Activated CD4-positive, alpha-beta T cell treated with anti-CD3 and anti-CD28 coated beads, Interleukin-10, Interleukin-2, amounts not matched to agents 100 ng/mL and 50 ng/mL, durations not matched to agents 16 hours and 8 hours (primary cell): ENCODE data around the gene RNLS.

Experiments used
- DNase-seq: peaks from one replicate; pipeline ENCODE4 v3.0.0-alpha.2; 2020

The RNLS gene

DNA sequence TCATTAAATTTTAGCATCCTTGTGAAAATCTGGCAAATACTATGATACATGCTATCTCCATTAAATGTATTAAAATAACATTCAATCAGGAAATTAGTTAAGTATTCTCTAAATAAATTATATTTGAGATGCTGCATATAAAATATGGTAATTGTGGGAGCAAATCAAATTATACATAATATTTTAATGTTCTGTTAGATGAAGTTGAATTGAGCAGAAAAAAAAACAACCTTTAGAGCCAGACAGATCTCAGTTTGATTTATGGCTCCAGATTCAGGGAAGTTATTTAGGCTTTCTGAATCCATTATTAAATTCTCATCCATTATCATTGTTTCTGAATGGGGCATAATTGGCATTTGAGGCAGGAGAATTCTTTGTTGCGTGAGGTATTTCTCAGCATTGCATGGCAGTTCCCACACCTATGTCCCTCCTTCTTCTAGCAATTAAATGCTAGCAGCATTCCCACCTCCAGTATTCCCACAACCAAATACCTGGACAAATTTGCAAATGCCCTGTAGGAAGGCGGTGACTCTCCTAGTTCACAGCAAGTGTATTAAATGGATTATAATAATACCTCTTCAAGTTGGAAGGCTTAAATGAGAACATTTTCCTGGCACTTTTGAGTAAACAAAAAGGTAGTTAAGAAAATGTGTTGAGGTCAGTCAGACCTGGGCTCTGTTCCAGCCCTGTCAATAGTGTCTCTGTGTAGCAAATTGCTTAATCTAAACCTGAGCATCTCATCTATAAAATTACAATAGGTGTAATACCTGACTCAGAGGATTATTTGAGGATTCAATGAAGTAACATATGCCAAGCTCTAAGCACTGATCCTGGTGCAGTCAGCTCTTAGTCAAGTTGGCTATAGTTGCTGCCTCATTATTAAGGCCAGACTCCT lies 108.9 kb downstream of the RNLS start:
- DNase-seq: no peak

- no peak for DNase-seq
These were observed 110.6 kb downstream of the RNLS start for GRCh38 chr10:88472540-88472939.

DNA sequence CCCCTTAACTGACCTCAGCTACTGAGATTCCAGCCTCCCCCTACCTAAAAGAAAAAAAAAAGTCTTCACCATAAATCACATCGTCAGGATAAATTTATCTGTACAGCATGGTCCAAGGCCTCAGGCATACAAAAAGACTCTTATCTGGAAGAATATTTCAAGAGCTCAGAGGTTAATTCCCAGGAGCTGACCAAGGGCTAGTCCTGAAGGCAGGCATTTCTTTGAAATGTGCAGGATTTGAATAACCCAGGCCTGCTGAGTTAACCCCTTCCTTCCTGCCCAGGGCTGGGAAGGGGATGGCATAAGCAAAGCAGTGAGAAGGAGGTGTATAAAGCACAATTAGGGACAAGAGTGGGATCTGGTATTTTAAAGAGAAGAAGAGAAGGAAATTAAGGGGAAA lies 111.2 kb downstream of the RNLS start:
- no peak for DNase-seq

GRCh38 chr10:88467835-88468485 lies 115.2 kb downstream of the RNLS start:
- no peak for DNase-seq

DNA sequence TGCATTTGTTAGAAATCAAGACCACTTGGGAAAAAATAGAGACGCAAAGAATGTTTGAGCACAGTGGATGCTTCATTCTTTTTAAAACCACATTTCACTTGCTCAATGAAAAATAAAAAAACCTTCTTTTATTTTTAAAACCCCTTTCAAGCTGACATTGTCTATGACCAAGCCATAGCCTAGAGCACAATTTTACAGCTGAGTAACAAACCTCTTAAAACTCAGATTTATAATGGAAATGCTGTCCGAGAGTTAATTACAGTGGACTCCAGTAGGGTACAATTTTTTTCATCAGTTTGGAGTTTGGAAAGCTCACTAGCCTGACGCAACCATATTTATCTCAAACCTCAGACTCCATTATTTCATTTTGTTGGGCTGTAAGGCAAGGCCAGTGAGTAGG lies 116.3 kb downstream of the RNLS start:
- DNase-seq: no peak

DNA sequence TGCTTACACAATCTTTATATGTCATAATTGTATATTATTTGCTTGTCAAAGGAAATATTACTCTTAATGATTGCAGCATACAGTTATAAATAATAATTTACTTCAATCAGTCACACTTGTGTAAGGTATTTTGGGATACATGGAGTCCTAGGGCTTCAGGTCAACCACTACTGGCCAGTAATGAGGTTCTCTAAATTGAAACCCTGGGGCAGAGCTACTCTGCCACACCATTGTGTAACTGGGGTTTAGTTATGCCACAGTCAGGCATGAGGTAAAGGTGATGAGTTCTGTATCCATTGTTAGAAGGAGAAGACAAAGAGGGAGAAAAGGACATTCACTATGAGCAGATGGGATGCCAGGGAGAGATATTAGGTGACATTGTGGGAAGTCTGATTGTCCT lies 117.4 kb downstream of the RNLS start:
- DNase-seq: no peak

- no peak for DNase-seq
These were observed 119.3 kb downstream of the RNLS start for GRCh38 chr10:88463811-88464210.

GRCh38 chr10:88461426-88461825 lies 121.7 kb downstream of the RNLS start:
- DNase-seq: no peak

- no peak for DNase-seq
These were observed 123.6 kb downstream of the RNLS start for GRCh38 chr10:88459530-88459929.

DNA sequence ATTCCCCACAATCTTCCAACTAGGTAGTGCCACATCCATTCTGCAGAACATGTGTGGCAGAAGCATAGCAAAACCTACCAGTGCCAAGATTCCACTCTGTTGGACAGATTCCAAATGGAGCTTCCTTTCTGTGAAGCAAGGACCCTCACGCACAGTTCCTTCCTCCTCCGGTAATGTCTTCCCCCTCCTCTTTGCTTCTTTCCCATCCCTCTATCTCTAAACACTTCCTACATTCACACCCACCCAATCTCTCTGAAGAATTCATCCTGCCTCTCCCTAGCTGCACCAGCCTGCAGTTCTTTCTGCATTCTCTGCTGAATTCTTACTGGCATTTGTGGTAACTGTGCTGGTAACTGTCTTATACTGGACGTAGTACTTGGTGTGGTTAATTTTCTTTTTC lies 124.9 kb downstream of the RNLS start:
- no peak for DNase-seq

DNA sequence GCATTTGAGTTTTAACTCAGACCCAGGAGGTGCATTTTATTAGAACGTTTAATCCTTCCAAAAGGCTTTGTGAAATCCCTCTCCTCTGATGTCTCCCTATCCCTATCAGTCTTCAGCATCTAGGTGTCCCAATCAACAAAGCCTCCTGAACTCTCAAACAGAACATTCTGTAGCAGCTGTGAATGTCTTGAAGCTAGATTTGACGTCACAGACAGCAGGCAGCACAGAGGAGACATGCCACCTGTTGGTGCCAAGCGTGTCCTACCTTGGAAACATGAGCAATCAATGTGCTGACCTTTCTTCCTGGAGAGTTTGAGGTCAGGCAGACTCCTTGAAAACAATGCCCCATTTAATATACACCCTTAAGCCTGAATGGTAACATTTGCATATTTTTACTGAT lies 125.5 kb downstream of the RNLS start:
- DNase-seq: no peak

DNA sequence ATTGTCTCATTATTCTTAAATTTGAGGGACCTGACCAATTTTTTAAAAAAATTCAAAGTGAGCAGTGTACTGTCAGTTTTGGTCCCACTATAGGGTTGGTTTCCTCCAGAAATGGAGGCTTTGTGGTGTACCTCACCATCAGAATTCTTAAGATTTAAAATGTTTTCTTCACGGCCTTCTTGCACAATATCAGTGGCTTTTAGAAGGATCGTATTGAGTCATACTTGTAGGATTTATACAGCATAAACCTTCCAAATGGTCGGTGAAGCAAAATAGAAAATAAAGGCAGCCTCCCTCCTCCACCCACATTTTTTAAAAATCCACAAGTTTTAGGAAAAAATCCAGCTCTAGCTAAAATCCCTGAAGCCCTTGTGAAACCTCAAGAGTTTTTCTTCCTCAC lies 126.4 kb downstream of the RNLS start:
- DNase-seq: peak; percentile 43

- no peak for DNase-seq
These were observed 127.3 kb downstream of the RNLS start for GRCh38 chr10:88455831-88456230.

DNA sequence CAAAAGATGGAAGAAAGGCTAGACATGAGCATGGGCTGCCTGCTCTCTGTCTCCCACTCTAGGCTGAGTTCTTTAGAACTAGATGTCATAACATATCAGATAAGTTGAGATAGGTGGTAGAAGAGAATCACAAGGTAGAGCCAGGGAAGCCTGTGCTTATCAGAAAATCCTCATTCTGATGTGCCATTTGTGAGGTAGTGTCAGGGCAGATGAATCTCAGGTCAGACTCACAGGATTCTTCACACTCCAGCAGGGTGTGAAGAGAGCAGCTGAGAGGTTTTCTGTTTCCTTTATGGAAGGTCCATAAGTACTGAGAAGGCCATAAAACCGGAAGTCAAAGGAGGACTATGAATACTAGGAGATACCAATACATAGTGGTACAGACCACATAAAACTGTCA lies 132.9 kb downstream of the RNLS start:
- DNase-seq: no peak

DNA sequence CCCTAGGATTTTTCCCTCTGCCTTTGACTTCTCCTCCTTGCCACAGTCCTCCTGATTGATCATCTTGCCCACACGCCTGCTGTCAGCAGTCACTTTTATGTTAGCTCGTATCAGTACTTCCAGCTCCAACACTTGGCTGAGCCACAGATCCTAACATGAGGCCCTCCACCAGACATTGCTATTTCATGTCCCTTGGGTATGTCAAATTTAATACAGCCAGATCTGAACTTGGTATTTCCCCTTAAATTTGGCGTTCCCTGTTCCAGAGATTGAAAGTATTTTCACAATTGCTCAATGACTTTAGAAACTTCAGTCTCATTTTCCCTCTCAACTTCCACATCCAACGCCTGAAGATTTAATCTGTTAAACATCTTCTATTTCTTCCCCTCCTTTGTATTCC lies 140.4 kb downstream of the RNLS start:
- DNase-seq: no peak

GRCh38 chr10:88440541-88440940 lies 142.6 kb downstream of the RNLS start:
- DNase-seq: no peak

- DNase-seq: no peak
These were observed 143.2 kb downstream of the RNLS start for GRCh38 chr10:88439932-88440331.

GRCh38 chr10:88437411-88437810 lies 145.7 kb downstream of the RNLS start:
- DNase-seq: no peak

DNA sequence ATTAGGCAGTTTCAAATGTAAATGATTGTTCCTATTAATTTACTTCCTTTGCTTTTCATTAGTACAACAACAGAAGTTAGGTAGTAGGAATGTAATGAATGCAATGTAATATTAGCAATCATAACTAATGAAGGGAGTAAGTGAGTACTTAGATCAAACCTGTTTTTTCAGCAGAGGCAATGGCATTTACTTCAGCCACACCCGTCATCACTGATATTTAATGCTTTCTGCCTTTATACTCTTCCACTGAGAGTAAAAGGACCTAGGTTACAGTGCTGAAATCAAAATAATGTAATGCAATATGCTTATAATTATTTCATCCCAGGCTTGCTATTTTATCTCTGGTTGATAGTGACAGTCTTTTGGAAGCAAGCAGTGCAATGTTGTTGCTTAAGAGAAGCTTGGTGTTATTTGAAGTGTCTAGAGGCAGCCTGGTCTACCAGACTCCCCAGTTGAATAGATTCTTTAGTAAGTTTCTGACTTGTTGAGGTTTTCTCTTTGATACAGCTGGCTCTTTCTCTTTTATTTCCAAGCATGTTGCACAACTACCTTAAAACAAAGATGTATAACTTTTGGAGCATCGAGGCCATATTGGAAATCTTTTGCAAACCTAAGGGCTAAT lies 149.4 kb downstream of the RNLS start:
- no peak for DNase-seq

- no peak for DNase-seq
These were observed 152.0 kb downstream of the RNLS start for GRCh38 chr10:88431103-88431502.

DNA sequence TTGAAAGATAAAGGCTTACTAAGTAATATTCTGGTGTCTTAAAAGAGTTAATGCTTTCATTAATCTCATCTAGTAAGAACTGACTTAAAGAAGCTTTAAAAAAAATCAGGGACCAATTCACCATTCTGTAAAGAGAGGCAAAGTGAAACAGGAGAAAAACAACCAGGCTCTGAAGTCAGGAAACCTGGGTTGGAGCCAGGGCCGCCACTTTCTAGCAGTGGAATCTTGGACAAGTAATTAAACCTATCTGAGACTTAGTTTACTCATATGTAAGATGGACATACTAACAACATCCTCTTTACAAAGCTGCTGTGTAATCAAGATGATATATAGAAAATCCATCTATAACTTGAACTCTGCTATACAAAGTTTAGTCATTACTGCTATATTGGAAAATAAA lies 154.1 kb downstream of the RNLS start:
- DNase-seq: no peak

GRCh38 chr10:88428442-88428841 lies 154.7 kb downstream of the RNLS start:
- DNase-seq: no peak

DNA sequence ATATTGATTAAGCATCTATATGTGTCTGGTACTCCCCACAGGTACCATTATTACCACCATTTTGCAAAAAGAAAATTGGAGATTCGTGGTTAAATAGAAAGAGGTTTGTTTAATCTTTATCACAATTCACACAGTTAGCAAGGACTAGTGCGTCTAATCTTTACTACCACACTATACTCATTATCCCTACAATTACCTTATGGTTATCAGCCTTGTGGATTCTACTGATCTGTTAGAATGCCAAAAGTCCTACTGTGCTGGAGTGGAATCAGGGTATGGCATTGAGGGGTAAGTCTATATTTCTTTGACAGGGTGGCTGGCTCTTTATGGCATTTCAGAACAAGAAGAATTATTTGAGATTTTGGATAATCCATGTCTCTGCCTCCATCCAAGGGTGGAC lies 156.1 kb downstream of the RNLS start:
- no peak for DNase-seq

- no peak for DNase-seq
These were observed 158.2 kb downstream of the RNLS start for GRCh38 chr10:88424881-88425280.
